NCI-H2107 (cell line): ENCODE measurements around the gene SPEM2.
"Not testable (repeated sequence)": the region's sequence is repeated elsewhere in the genome, so short reads cannot be mapped to it uniquely, and the experiment has no call there.

Experiments used
- DNase-seq: peaks from one replicate; lab custom pipeline; 2025; lab: John Stamatoyannopoulos, UW

The SPEM2 gene

GRCh38 chr17:7471729-7472128, 46.3 kb downstream of the SPEM2 start:
- DNase-seq: no peak

GRCh38 chr17:7474767-7475166, 49.4 kb downstream of the SPEM2 start:
- DNase-seq: not testable (repeated sequence)

- DNase-seq: no peak
Measured at GRCh38 chr17:7475764-7476422, 50.5 kb downstream of the SPEM2 start.

DNA sequence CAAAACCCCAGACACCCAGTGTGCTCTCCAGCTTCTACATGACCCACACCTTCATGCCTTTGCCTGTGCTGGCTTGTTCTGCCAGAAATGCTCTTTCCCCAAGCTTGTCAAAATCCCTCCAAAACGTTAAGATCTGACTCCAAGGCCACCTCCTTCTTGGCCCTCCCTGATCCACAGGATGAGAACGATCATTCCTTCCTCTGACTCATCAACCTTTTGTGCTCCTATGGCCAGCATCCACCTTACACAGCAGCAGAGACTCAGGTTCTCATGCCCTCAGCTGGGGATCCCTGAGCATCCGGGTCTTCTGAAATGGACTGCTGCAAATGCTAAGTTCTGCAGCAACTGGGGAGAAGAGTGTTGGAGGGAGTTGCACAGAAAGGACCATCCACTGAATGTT, 51.1 kb downstream of the SPEM2 start:
- DNase-seq: no peak

GRCh38 chr17:7476951-7477350, 51.5 kb downstream of the SPEM2 start:
- DNase-seq: no peak
